GM19463 (cell line): ENCODE data around the gene KHNYN.
"Not testable (repeated sequence)": the region's sequence is repeated elsewhere in the genome, so short reads cannot be mapped to it uniquely, and the experiment has no call there.

ENCODE experiments used
- ATAC-seq: cut with Tn5 transposase; IDR thresholded peaks from one replicate; pipeline ENCODE4 v1.9.1; 2021; ENCODE audit warnings: mild to moderate bottlenecking, moderate library complexity; ENCODE audit not compliant: unreplicated experiment

KHNYN gene

DNA sequence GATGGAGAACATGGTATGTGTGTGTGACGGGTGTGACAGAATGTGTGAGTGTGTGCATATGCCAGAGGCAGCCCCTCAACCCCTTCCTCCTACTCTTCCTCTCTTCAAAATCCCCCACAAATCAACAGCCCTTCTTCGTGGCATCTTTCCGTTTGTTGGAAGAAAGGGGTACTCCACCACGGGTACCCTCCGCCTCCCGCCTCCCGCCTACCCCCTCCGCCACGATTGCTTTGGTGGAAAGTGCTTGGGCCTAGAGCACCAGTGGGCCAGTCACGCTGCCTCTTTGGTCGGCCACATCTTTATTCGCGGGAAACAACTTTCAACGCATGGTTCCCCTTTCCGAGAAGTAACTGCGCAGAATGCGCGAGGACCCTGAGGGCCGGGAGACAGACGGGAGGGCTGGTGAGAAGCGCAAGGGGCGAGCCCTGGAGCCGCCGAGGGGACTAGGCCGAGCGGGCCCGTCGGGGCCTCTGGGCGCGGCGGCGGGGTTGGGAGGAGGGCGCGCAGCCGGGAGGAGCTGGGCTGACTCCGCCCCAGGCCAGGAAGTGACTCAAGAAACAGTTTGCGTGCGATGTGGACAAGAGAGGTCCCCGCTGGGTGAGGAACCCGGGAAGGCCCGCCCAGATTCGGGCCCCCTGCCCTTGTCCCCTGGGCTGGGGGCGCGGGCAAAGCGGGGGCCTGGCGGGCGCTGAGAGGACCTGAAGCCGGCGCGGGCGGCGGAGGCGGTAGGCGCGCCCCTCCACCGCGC lies at the start of gene KHNYN, which contains the start of gene CBLN3:
TSS of gene KHNYN (plus strand) at position 560 of the 748 bp plus-strand sequence. CDS start 777 bp downstream, outside the sequence.
TSS of gene CBLN3 (minus strand) at position 274 of the 748 bp plus-strand sequence. CDS start 614 bp downstream, outside the sequence.
- peak; percentile 86 for ATAC-seq

DNA sequence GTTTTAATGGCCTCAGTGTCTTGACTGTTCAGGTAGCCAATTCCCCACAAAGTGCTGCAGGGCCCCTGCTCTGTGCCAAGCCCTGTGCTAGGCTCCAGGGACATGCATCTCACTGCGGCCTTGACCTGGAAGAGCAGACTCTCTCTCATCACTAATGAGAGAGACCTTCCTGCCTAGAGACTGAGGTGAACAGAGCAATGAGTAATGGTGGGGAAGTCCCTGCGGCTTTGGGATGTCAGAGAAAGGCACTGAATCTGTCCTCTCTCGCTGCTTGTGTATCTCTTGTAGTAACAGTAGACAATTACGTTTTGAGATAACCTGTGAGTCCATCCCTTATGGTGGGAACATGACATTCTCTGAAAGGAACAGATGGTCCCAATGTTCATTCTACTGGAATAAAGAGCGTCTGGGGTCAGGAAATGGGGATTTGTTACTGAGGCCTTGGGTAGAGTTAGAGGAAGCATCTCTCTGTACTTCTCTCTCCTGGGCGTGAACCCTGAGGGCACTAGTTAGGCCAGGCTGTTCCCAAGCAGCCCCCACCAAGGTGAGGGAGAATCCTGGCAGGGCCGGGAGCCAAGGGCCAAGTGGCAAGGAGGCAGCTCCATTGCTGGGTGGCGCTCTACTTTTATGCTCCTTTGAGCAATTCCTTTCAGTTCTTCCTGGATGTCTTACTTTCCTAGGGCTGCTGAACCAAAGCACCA lies 48.2 kb upstream of the KHNYN start:
- no peak for ATAC-seq

DNA sequence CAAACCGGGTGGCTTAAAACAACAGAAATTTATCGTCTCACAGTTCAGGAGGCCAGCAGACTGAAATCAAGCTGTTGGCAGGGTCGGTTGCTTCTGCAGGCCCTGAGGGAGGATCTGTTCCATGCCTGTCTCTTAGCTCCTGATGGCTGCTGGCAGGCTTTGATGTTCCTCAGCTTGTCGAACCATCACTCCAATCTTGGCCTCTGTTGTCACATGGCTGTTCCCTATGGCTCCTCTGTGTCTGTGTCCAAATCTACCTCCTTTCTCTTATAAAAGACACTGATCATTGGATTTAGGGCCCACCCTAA lies 47.7 kb upstream of the KHNYN start:
- ATAC-seq: no peak

DNA sequence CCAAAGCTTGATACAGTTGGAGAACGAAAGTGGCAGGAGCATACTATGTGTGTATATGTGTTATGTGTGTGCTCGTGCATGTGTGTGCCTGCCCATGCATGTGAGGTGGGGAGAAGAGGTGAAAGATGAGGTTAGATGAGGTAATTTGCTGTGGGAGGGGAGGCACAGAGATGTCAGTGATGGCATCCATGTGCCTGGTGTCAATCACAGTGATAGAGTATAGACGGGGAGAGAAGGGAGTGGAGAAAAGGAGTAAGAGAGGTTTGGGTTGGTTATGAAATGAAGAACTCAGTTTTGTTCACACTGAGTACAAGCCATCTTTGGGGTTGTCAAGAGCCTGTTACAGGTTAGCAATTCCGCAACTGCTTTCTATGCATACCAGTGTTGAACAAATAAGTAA lies 45.6 kb upstream of the KHNYN start:
- ATAC-seq: no peak

DNA sequence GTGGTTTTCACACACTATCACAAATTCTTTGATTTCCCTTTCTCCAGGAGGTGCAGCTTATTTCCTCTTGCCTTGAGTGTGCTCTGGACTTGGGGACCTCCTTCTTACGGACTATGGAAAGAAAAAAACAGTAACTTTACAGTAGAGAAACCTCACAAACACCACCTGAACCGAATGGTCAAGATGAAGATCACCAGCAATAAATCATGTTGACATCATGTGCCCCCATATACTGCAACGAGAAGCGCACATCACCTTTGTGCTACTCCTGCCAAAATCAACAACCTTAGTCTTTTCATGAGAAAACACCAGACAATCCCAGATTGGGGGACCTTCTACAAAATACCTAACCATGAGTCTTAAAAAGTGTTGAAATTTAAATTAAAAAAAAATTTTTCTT lies 44.2 kb upstream of the KHNYN start:
- ATAC-seq: no peak

DNA sequence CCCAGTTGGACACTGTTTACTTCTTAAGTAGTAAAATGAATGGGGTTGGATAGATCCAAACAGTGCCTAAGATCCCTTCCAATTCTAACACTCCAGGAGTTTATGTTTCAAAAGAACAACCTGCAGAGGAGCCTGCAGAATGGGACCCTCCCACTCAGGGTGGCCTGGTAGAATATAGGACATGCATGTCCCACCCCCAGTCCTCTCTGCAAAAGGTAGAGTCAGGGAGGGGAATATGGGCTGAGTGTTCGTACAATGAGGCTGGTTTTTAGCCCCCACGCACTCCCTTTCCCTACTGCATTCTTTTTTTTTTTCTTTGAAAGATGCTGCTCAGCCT lies 42.8 kb upstream of the KHNYN start:
- no peak for ATAC-seq

DNA sequence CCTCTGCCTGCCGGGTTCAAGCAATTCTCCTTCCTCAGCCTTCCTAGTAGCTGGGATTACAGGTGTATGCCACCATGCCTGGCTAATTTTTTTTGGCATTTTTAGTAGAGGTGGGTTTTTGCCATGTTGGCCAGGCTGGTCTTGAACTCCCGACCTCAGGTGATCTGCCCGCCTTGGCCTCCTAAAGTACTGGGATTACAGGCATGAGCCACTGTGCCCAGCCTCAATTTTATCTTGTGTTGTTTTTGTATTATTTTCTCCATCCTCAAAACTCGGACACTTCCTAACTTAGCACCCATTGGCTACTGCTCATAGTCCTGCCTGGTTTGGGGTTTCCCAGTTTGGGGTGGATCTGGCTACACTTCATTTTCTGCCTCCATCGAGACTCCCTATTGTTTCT lies 42.2 kb upstream of the KHNYN start:
- ATAC-seq: not testable (repeated sequence)

DNA sequence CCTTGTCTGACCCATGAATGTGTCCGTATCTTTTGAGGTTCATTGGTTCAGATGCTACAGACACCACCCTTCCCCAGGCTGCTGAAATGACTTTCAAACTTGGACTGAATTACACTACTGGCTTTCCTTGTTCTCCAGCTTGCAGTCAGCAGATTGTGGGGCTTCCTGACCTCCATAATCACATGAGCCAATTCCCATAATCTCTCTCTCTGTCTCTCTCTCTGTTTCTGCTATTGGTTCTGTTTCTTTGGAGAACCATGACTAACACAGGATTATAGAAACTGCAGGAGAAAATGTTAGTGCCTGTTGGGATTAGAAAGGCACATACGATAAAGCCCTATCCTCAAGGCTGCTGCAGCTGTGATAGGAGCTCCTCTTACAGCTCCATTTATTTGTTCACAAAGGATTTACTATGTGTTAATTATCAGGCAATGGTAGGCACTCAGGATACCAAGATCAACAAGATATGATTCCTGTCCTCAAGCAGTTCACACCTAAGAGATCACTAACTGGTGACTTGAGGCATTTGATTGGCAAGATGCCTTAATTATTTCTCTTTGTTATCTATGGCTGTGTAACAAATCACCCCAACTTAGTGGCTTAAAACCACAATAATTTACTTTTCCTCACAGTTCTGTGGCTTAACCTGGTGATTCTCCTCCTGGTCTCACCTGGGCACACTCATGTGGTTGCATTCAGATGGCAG lies 41.1 kb upstream of the KHNYN start:
- no peak for ATAC-seq

DNA sequence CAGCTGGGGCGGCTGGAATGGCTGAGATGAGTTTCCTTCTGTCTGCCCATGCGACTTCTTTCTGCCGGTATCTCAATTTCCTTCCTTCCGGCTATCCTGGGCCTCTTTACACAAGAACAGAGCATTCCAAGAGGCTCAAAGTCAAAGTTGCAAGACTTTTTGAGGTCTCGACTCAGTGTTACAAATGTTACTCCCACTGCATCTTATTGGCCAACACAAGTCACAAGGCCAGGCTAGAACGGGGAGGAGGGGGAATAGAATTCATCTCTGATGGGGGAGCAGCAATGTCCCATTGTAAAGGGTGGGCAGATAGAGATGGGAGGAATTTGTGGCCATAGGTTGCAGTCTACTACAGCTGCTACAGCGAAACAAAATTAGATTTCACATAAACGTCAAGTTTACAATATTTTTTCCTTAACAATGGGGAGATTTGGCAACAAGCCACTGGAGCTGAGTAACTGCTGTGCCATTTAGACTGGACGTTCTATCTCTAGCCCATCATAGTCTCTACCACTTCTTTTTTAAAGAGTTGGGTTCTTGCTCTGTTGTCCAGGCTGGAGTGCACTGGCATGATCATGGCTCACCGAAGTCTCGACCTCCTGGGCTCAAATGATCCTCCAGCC lies 40.4 kb upstream of the KHNYN start:
- no peak for ATAC-seq

DNA sequence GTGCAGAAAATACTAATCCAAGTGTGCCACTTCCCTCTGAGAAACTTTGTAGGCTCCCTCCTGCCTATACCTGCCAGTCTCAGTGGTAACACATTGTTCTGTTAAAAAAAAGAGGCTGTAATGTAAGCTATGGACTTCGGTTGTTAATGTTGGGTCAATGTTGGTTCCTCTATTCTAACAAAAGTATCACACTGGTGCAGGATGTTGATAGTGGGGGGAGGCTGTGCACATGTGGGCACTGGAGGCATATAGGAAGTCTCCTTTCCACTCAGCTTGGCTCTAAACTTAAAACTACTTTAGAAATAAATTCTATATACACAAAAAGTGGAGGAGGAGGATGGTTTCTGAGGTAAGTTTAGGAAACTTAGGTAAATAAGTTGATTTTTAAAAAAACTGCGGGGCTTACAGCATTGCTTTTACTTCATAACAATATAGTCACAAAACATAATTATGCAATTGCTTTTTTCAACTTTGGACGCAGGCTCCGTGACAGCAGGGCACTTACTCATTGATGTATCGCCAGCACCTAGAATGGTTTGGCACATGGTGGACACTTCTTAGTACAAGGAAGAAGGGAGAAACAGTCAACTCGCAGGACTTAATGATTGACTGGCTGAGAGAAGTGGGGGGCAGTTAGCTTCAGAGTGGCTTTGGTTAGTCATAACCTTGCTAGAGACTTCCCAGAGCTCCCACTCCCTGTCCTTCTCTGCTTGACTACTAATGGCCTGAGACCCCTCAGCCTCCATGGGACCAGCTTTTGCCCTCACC lies 38.9 kb upstream of the KHNYN start:
- ATAC-seq: no peak

DNA sequence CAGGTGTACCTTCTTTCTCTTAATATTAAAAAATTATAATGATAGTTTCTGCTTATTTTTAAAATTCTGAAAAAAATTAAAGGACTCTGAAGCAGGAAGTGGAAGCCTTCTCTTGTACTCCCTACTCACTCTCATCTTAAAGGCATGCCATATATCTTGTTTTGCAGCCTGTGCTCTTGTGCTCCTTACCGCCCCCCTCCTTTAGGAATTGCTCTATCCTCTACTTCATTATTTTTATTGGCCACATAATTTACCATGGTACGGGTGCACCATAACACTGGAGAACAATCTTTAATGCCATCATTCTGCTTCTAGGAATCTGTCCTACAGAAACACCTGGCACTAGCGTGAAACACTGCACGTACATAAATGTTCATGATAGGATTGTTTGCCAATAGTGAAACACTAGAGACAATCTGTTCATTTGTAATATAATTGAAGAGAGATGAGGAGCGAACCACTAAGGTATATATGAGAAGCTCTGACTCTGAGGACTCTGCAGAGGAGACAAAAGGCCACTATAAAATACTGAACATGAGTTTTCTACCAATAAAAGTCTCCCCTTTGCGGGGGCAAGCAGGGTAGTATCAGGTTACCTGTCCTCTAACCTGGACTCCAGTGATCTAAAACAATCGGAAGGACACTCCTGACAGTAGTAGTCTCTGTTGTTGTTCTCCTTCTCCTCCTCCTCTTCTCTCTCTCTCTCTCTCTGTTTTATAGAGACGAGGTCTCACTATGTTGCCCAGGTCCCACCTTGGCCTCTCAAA lies 37.2 kb upstream of the KHNYN start:
- ATAC-seq: no peak

DNA sequence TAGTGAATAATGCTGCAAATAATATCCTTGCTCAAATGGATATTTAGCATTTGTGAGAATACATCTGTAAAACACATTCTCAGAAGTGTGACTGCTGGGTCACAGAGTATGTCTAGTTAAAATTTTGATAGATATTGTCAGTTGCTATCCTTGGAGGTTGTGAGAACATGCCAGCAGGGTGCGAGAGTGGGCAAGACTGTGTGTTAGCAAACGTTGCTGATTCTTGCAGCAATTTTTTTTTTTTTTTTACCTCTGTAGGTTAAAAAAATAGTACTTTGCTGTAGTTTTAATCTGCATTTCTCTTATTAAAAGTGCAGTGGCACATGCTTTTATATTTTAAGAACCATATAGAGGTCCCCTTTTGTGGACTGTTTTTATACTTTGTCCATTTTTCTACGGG lies 35.5 kb upstream of the KHNYN start:
- no peak for ATAC-seq

DNA sequence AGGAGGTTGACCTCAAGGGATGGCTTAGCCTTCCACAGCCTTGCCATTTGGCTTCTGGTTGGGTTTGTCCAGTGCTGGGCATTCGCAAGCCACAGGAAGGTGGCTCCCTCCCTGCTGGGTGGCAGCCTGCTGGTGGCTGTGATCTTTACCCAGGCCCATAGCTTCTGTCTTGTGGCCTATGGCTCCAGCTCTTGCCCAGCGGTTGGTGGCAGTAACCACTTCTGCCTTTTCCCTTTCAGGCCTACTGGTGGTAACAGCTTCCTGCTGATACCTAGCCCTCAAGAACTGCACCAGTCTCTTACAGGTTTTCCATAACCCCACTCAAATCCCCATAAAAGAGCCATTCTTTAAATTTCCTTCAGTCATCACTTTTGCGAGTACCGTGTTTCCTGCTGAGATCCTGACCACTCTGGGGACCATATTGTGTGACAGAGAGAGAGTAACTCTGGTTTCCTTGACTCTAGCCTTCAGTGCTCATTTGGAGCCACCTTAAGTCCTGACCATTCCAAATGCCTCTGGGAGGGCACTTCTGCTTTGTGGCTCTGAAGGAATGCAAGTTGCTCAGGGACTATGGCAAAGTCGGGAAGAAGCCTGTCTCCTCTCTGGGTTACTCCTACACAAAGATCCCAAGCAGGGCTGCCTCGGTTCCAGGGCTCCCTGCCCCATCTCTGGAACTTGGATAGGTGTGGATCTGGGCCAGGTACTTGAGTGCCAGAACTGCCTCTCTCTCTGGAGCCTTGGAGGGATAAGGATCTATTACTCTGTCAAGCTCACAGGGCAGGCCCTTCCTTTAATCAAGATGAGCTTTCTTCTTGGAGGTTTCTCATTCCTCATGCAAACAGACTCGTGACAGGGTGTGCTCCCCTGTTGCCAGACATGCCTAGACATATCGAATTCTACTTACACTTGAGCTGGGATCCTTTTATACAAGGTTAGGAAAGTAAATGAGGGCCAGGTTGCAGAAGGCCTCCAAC lies 33.9 kb upstream of the KHNYN start:
- no peak for ATAC-seq

DNA sequence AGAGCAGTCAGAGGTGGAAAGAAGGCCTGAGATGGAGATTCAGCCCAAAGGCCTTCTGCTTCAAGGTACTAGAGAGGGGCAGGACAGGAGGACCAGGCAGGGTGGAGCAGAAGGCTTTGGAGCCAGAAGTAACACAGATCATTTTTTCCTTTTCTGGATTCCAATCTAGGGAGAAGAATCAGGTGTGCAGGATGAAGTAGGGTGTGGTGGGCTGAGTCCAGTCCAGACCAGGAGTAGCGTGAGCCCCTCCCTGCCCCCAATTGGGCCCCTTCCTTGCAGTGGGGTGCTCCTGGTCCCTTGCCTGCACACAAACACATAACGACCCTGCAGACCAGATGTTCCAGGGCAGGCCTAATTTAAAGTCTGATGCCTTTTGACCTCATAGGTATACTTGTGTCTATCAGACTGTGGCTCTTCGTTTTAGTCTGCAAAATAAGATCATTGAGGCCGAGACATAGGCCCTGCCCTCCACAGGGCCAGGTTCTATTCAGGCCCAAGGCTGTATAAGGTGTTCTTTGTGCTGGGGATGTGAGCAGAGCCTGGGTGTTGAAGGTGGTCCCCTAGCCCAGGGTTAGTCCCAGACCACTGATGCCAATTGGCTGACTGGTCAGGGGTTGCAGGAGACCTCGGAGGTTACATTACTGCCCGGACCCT lies 32.0 kb upstream of the KHNYN start:
- no peak for ATAC-seq

DNA sequence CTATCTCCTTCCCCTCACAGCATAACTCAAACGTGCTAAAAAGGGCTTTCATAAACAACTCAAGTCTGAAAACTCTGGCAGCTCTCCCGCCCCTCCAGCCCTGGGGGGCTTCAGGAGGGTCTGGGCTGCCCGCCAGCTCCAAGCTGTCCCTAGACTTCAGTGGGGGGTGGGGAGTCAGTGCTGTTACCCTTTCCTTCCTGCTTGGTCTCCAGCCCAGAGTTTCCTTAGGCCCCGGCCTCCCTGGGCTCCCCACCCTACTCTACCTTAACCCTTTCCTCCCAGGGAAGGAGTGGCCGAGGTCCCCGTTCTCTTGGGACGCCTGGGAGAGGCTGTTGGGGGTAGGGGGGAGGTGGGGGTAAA lies 31.5 kb upstream of the KHNYN start:
- ATAC-seq: no peak

DNA sequence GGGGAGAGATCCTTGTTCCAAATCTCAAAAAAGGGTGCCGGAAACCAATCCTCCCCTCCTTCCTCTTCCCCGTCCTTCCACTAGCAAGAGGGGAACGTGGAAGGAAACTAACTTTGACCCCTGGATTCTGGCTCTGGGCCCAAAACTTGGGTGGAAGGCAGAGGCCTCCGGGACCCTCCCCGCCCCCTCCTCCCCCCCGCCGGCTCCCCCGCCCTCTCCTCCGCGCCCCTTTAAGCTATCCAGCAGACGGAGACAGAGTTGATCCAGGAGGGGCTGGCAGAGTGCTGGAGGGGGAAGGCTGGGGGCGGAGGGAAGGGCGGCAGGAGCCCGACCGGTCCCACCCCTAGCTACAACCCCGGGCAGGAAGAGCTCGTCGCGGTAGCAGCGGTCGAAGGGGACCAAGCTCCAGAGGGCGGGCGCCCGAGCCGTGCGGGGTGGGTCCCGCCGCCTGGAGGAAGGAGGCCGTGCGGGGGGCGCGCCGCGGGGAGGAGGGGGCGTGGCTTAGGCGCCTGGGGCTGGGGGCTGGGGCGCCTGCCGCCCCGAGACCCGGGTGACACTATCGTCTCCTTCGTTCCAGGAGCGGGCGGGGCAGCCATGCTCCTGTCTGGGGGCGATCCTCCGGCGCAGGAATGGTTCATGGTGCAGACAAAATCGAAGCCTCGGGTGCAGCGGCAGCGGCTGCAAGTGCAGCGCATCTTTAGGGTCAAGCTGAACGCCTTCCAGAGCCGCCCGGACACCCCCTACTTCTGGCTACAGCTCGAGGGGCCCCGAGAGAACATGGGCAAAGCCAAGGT lies 30.9 kb upstream of the KHNYN start, which contains the start of gene NYNRIN:
TSS of gene NYNRIN (plus strand) at position 351 of the 794 bp plus-strand sequence. CDS start at position 595, 244 bp downstream.
- peak; percentile 69 for ATAC-seq

DNA sequence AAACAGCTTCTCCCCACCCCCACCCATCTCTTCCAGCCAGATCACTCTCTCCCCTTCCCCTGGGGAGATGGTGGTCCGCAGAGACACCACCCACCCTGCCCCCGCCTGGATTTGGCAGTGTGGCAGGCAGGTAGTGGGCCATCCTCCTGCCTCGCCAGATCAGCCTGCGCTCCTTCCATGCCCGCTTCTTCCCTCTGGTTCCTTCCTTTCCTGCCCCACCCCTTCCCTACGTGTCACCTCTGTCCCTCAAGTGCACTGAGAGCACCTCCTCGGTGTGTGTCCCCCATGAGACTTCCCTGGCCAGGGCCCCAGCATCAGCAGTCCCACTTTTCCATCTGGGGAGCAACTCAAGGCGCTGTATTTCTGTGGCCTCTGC lies 30.3 kb upstream of the KHNYN start:
- ATAC-seq: no peak
